ENCODE results near the gene DDX10. TPM values are rescaled to one million over a fixed set of nuclear protein-coding genes. Genes with fewer than 3 reads are reported as not detected.
A peak's percentile ranks its signal among the peaks of the same experiment; 100 is the strongest.

DDX10 gene
- total RNA-seq, result 10 to 100 TPM; 36.6 to 43.0 TPM

- Mint-ChIP-seq H3K27ac (peak within 1 kb of the TSS; percentile 86), H3K36me3 (ENCODE audit: low read depth) (peaks cover 10% of the 10 kb centered on the region), H3K4me3 (peak within 1 kb of the TSS; percentile 99), H3K27me3 (ENCODE audit: low read depth) (no peaks in the 10 kb centered on the region), H3K4me1 (ENCODE audit: low read depth) (peaks cover 38% of the 10 kb centered on the region), H3K9me3 (no peaks in the 10 kb centered on the region)
- CTCF ChIA-PET, result interaction anchor here (0.6 to 2.9 kb wide), 11 partner anchors 9 to 656 kb away, joined by 3 to 6 read pairs (median 4); partner anchors contain the start of gene CUL5
- peak; percentile 99 for DNase-seq
- intact Hi-C loops (cut with micrococcal nuclease), result loop anchor here (1.0 to 5.0 kb wide), 11 partner anchors 44 to 1098 kb away; partner anchors contain the start of genes ACAT1, ALKBH8, C11orf65 and CUL5
Measured at GRCh38 chr11:108664730-108665525, at the start of gene DDX10. Gene DDX10 (plus strand): TSS chr11:108665069. CDS start chr11:108665154, 85 bp downstream.

- CTCF ChIA-PET, result interaction anchor here (1.2 kb wide), 1 partner anchor 27 kb away, joined by 3 read pairs; no protein-coding TSS in a partner anchor
- Mint-ChIP-seq H3K9me3 (no peaks in the 10 kb centered on the region), H3K27ac (no peak overlapping the region), H3K27me3 (ENCODE audit: low read depth) (peaks cover 5% of the 10 kb centered on the region), H3K4me1 (ENCODE audit: low read depth) (peaks cover 9% of the 10 kb centered on the region), H3K36me3 (ENCODE audit: low read depth) (no peaks in the 10 kb centered on the region), H3K4me3 (no peak overlapping the region)
- no peak for DNase-seq
- intact Hi-C loops (cut with micrococcal nuclease), result no loop called here
Measured at GRCh38 chr11:108616549-108616948, 48.3 kb upstream of the DDX10 start.

- CTCF ChIA-PET, result no interaction called here
- Mint-ChIP-seq H3K27ac (no peak overlapping the region), H3K27me3 (ENCODE audit: low read depth) (peaks cover 5% of the 10 kb centered on the region), H3K9me3 (no peaks in the 10 kb centered on the region), H3K36me3 (ENCODE audit: low read depth) (no peaks in the 10 kb centered on the region), H3K4me1 (ENCODE audit: low read depth) (peaks cover 11% of the 10 kb centered on the region), H3K4me3 (no peak overlapping the region)
- DNase-seq, result no peak
- intact Hi-C loops (cut with micrococcal nuclease), result no loop called here
Measured at GRCh38 chr11:108617055-108617454, 47.8 kb upstream of the DDX10 start.

- Mint-ChIP-seq H3K27me3 (ENCODE audit: low read depth) (peaks cover 8% of the 10 kb centered on the region), H3K36me3 (ENCODE audit: low read depth) (no peaks in the 10 kb centered on the region), H3K4me1 (ENCODE audit: low read depth) (peaks cover 13% of the 10 kb centered on the region), H3K9me3 (no peaks in the 10 kb centered on the region), H3K4me3 (no peak overlapping the region), H3K27ac (no peak overlapping the region)
- no peak for DNase-seq
- CTCF ChIA-PET, result no interaction called here
- intact Hi-C loops (cut with micrococcal nuclease), result no loop called here
Measured at GRCh38 chr11:108618529-108618928, 46.3 kb upstream of the DDX10 start.

- CTCF ChIA-PET, result interaction anchor here (0.7 kb wide), 1 partner anchor 225 kb away, joined by 7 read pairs; no protein-coding TSS in a partner anchor
- no peak for DNase-seq
- Mint-ChIP-seq H3K27ac (no peak overlapping the region), H3K4me1 (ENCODE audit: low read depth) (peaks cover 24% of the 10 kb centered on the region), H3K36me3 (ENCODE audit: low read depth) (no peaks in the 10 kb centered on the region), H3K9me3 (no peaks in the 10 kb centered on the region), H3K27me3 (ENCODE audit: low read depth) (peaks cover 10% of the 10 kb centered on the region), H3K4me3 (no peak overlapping the region)
- intact Hi-C loops (cut with micrococcal nuclease), result loop anchor here (1.0 to 10.0 kb wide), 12 partner anchors 28 to 1726 kb away; partner anchors contain the start of genes ATM, C11orf65, DDX10 and EXPH5
Measured at GRCh38 chr11:108620958-108621772, 43.7 kb upstream of the DDX10 start.

- CTCF ChIA-PET, result interaction anchor here (0.6 kb wide), 1 partner anchor 113 kb away, joined by 3 read pairs; no protein-coding TSS in a partner anchor
- H3K36me3 Mint-ChIP-seq (ENCODE audit: low read depth), result no peaks in the 10 kb centered on the region
- peaks cover 24% of the 10 kb centered on the region for H3K4me1 Mint-ChIP-seq (ENCODE audit: low read depth)
Measured at GRCh38 chr11:108622341-108622740, 42.5 kb upstream of the DDX10 start.

GRCh38 chr11:108624196-108624925 lies 40.5 kb upstream of the DDX10 start:
- no peak overlapping the region for H3K4me3 Mint-ChIP-seq
- DNase-seq, result no peak
- peaks cover 24% of the 10 kb centered on the region for H3K4me1 Mint-ChIP-seq (ENCODE audit: low read depth)
- CTCF ChIA-PET, result no interaction called here
- intact Hi-C loops (cut with micrococcal nuclease), result loop anchor here (5.0 to 10.0 kb wide), 2 partner anchors 780 to 1723 kb away; no protein-coding TSS in a partner anchor
- H3K27me3 Mint-ChIP-seq (ENCODE audit: low read depth), result peaks cover 6% of the 10 kb centered on the region
- no peaks in the 10 kb centered on the region for H3K36me3 Mint-ChIP-seq (ENCODE audit: low read depth)
- H3K27ac Mint-ChIP-seq, result no peak overlapping the region
- H3K9me3 Mint-ChIP-seq, result no peaks in the 10 kb centered on the region

More at GRCh38 chr11:108622341-108622740, 42.5 kb upstream of the DDX10 start:
- DNase-seq, result no peak
- Mint-ChIP-seq H3K27ac (no peak overlapping the region), H3K4me3 (no peak overlapping the region), H3K9me3 (no peaks in the 10 kb centered on the region), H3K27me3 (ENCODE audit: low read depth) (peaks cover 10% of the 10 kb centered on the region)
- intact Hi-C loops (cut with micrococcal nuclease), result loop anchor here (5.0 to 10.0 kb wide), 2 partner anchors 778 to 1725 kb away; no protein-coding TSS in a partner anchor

GRCh38 chr11:108628326-108628725 lies 36.5 kb upstream of the DDX10 start:
- DNase-seq, result no peak
- CTCF ChIA-PET, result no interaction called here
- Mint-ChIP-seq H3K27me3 (ENCODE audit: low read depth) (peaks cover 5% of the 10 kb centered on the region), H3K27ac (no peak overlapping the region), H3K36me3 (ENCODE audit: low read depth) (no peaks in the 10 kb centered on the region), H3K4me3 (no peak overlapping the region), H3K9me3 (no peaks in the 10 kb centered on the region), H3K4me1 (ENCODE audit: low read depth) (peaks cover 11% of the 10 kb centered on the region)
- intact Hi-C loops (cut with micrococcal nuclease), result loop anchor here (10.0 kb wide), 1 partner anchor 784 kb away; no protein-coding TSS in a partner anchor

GRCh38 chr11:108628812-108629211 lies 36.1 kb upstream of the DDX10 start:
- Mint-ChIP-seq H3K9me3 (no peaks in the 10 kb centered on the region), H3K36me3 (ENCODE audit: low read depth) (no peaks in the 10 kb centered on the region), H3K27ac (no peak overlapping the region), H3K4me3 (no peak overlapping the region), H3K4me1 (ENCODE audit: low read depth) (peaks cover 11% of the 10 kb centered on the region), H3K27me3 (ENCODE audit: low read depth) (peaks cover 3% of the 10 kb centered on the region)
- CTCF ChIA-PET, result no interaction called here
- intact Hi-C loops (cut with micrococcal nuclease), result loop anchor here (10.0 kb wide), 1 partner anchor 784 kb away; no protein-coding TSS in a partner anchor
- DNase-seq, result no peak

GRCh38 chr11:108629274-108629673 lies 35.6 kb upstream of the DDX10 start:
- intact Hi-C loops (cut with micrococcal nuclease), result loop anchor here (10.0 kb wide), 1 partner anchor 784 kb away; no protein-coding TSS in a partner anchor
- Mint-ChIP-seq H3K36me3 (ENCODE audit: low read depth) (no peaks in the 10 kb centered on the region), H3K4me3 (no peak overlapping the region), H3K27ac (no peak overlapping the region), H3K4me1 (ENCODE audit: low read depth) (peaks cover 9% of the 10 kb centered on the region), H3K9me3 (no peaks in the 10 kb centered on the region), H3K27me3 (ENCODE audit: low read depth) (peaks cover 3% of the 10 kb centered on the region)
- CTCF ChIA-PET, result interaction anchor here (0.6 kb wide), 1 partner anchor 240 kb away, joined by 4 read pairs; no protein-coding TSS in a partner anchor
- no peak for DNase-seq

- Mint-ChIP-seq H3K9me3 (no peaks in the 10 kb centered on the region), H3K27me3 (ENCODE audit: low read depth) (peaks cover 11% of the 10 kb centered on the region), H3K4me3 (no peak overlapping the region), H3K27ac (no peak overlapping the region), H3K36me3 (ENCODE audit: low read depth) (no peaks in the 10 kb centered on the region), H3K4me1 (ENCODE audit: low read depth) (no peaks in the 10 kb centered on the region)
- intact Hi-C loops (cut with micrococcal nuclease), result no loop called here
- DNase-seq, result no peak
- CTCF ChIA-PET, result interaction anchor here (0.6 to 1.6 kb wide), 4 partner anchors 12 to 210 kb away, joined by 3 to 5 read pairs (median 4); no protein-coding TSS in a partner anchor
Measured at GRCh38 chr11:108632041-108632704, 32.7 kb upstream of the DDX10 start.
